ENCODE results near the gene TULP4.

DNA sequence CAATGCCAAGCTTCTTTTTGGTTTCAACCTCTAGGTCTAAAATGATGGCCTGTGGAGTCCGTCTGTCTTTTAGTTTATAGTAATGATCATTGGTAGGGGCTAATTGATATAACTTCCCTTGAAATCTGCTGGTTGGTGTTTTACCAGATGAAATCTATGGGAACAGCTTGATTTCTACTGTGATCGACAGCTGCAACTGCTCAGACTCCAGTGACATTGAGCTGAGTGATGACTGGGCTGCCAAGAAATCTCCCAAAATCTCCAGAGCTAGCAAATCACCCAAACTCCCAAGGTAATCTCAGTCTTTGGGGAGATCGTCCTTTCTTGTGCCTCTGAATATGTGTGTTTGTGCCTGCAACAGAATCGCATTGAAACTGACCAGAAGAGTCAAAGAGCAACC lies 177.2 kb downstream of the TULP4 start:
- TF ChIP-seq, protein P1, sequence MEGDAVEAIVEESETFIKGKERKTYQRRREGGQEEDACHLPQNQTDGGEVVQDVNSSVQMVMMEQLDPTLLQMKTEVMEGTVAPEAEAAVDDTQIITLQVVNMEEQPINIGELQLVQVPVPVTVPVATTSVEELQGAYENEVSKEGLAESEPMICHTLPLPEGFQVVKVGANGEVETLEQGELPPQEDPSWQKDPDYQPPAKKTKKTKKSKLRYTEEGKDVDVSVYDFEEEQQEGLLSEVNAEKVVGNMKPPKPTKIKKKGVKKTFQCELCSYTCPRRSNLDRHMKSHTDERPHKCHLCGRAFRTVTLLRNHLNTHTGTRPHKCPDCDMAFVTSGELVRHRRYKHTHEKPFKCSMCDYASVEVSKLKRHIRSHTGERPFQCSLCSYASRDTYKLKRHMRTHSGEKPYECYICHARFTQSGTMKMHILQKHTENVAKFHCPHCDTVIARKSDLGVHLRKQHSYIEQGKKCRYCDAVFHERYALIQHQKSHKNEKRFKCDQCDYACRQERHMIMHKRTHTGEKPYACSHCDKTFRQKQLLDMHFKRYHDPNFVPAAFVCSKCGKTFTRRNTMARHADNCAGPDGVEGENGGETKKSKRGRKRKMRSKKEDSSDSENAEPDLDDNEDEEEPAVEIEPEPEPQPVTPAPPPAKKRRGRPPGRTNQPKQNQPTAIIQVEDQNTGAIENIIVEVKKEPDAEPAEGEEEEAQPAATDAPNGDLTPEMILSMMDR (IDR thresholded peaks at IDR 0.05) = no peak
- no peak for TF ChIP-seq POLR2A (IDR thresholded peaks at IDR 0.05)

Data from thyroid gland (tissue), 4 donors.